Right renal pelvis (tissue), 4 donors: ENCODE measurements around the gene P2RX3. TPM values are rescaled to one million over a fixed set of nuclear protein-coding genes. Genes with fewer than 3 reads are reported as not detected.

ENCODE experiments used
- DNase-seq, 4 donors: peaks; one replicate each; pipeline ENCODE4 v3.0.0-alpha.2; 2013; ENCODE audit warnings: low read depth in 4 of 4, low spot score in 3 of 4, missing footprints in 1 of 4
- polyA plus RNA-seq, 4 donors: library from polyadenylated mRNA; unstranded; fragments of 120-200 nt; gene quantifications; one replicate each; pipeline ENCODE4 v1.2.1, GENCODE V29; 2013; ENCODE audit not compliant: insufficient read length in 4 of 4

P2RX3 gene
- polyA plus RNA-seq, 4 donors, result 0.42 to 1.5 (median 0.64) TPM

- no peak for DNase-seq
These were observed 30.1 kb downstream of the P2RX3 start for GRCh38 chr11:57368106-57368844.

- DNase-seq, result no peak
These were observed 30.7 kb downstream of the P2RX3 start for GRCh38 chr11:57368845-57369232.

- DNase-seq, result no peak
These were observed 32.1 kb downstream of the P2RX3 start for GRCh38 chr11:57370251-57370650.

GRCh38 chr11:57370941-57371340, 32.8 kb downstream of the P2RX3 start:
- no peak for DNase-seq

- no peak for DNase-seq
These were observed 35.0 kb downstream of the P2RX3 start for GRCh38 chr11:57373146-57373545.

GRCh38 chr11:57374966-57375365, 36.8 kb downstream of the P2RX3 start:
- DNase-seq, result no peak

GRCh38 chr11:57375490-57375889, 37.3 kb downstream of the P2RX3 start:
- DNase-seq, result no peak

GRCh38 chr11:57376095-57377090, 38.2 kb downstream of the P2RX3 start:
- DNase-seq, result no peak

- DNase-seq, result no peak
These were observed 39.0 kb downstream of the P2RX3 start for GRCh38 chr11:57377107-57377506.

GRCh38 chr11:57378186-57378585, 40.0 kb downstream of the P2RX3 start:
- DNase-seq, result no peak

- DNase-seq, result peak in 3 of 4 donors; percentile 17 to 36 (median 26)
These were observed 41.6 kb downstream of the P2RX3 start for GRCh38 chr11:57379732-57380131.

- DNase-seq, result no peak
These were observed 42.8 kb downstream of the P2RX3 start, which contains the start of gene PRG3 for GRCh38 chr11:57380975-57381374. PRG3 (minus strand) TSS chr11:57381150; CDS start chr11:57380708, 442 bp downstream.

- DNase-seq, result peak in 2 of 4 donors; percentile 15 to 18
These were observed 48.2 kb downstream of the P2RX3 start for GRCh38 chr11:57386178-57386940.

GRCh38 chr11:57387289-57388030, 49.3 kb downstream of the P2RX3 start:
- DNase-seq, result no peak

- no peak for DNase-seq
These were observed 52.4 kb downstream of the P2RX3 start, which contains the start of gene PRG2 for GRCh38 chr11:57390535-57390934. PRG2 (minus strand) TSS chr11:57390650; CDS start chr11:57389944, 706 bp downstream.

- no peak for DNase-seq
These were observed 53.0 kb downstream of the P2RX3 start for GRCh38 chr11:57391111-57391510.

GRCh38 chr11:57391539-57391938, 53.4 kb downstream of the P2RX3 start:
- DNase-seq, result no peak

- DNase-seq, result no peak
These were observed 54.1 kb downstream of the P2RX3 start for GRCh38 chr11:57392066-57392762.

- no peak for DNase-seq
These were observed 54.6 kb downstream of the P2RX3 start for GRCh38 chr11:57392763-57393105.
